ENCODE data around the gene ZBTB20.

DNA sequence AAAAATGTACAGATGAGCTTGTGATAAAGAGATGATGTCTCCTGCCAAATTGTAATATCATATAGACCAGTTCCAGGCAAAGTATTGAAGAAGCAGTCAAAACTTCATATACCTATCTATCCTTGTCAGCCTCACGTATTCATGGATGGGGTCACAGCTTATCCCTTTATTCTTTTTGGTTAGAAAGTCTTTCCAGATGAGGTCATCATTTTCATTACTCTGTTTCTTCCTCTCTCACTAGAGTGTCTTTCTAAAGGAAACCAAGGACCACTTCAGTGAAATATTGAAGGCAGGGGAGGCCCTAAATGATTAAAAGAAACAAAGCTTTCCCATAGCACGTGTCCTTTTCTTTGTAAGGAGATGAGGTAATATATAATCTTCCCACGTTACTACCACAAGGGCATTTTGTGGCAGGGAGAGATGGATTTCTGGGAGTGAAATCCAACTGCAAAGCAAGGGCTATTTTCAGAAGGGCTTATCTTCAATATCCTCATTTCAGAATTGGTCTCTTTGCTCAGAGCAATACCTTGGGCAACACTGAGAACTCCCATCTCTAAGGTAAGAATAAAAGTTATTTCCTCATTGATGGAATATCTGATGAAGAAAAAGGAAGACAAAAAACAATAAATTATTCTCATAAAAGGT is 593.0 kb downstream of the ZBTB20 start:
- TF ChIP-seq EZH2 (IDR thresholded peaks at IDR 0.05; ENCODE audit: borderline replicate concordance, low read depth, low read length, severe bottlenecking) = no peak
- TF ChIP-seq, protein P1, sequence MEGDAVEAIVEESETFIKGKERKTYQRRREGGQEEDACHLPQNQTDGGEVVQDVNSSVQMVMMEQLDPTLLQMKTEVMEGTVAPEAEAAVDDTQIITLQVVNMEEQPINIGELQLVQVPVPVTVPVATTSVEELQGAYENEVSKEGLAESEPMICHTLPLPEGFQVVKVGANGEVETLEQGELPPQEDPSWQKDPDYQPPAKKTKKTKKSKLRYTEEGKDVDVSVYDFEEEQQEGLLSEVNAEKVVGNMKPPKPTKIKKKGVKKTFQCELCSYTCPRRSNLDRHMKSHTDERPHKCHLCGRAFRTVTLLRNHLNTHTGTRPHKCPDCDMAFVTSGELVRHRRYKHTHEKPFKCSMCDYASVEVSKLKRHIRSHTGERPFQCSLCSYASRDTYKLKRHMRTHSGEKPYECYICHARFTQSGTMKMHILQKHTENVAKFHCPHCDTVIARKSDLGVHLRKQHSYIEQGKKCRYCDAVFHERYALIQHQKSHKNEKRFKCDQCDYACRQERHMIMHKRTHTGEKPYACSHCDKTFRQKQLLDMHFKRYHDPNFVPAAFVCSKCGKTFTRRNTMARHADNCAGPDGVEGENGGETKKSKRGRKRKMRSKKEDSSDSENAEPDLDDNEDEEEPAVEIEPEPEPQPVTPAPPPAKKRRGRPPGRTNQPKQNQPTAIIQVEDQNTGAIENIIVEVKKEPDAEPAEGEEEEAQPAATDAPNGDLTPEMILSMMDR (IDR thresholded peaks at IDR 0.05; ENCODE audit: borderline replicate concordance, extremely low read depth, low read length, poor library complexity, severe bottlenecking) = no peak

Data from DND-41 (cell line).